ENCODE results near the gene LHFPL3.

LHFPL3 gene

GRCh38 chr7:104836976-104837375 lies 508.6 kb downstream of the LHFPL3 start:
- no peak for TF ChIP-seq CTCF (IDR thresholded peaks at IDR 0.05; ENCODE audit: extremely low read depth, insufficient read depth, missing control alignments)
- in situ Hi-C loops (cut with MboI; ENCODE audit: low pct_unique_long_range_greater_than_20kb, low sequenced_read_pairs, unreplicated experiment): no loop called here
- no peak for DNase-seq (ENCODE audit: low spot score)

DNA sequence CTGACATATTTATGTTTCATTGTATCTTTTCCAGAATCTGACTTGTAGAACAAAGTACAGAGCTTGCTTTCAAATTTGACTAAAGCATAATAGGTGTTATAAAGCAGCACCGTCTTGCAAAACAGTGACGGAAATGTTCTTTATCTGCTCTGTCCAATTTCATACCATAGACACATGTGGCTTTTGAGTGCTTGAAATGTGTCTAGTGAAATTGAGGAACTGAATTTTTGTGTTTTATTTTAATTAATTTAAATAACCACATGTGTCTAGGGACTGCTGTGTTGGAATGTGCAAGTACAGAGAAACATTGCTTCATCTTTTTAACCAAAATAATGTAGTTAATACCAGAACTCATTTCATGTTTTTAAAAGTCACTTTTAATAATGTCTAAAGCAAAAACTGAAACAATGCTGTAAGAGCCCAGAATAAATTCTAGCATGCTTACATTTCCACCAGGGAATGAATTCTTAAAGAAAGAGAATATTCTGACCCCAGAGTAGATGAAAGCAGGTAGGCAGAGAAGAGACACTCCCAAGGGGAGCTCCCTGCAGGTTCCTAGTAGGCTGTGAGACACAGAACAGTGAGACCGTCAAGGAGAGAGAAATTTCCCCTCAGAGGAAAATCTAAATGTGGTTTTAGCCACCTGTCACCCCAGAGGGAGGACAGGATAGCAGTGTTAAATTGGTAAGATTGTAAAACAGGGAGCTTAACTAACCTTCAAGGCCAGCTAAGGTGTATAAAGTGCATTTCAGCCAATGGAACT lies 510.3 kb downstream of the LHFPL3 start:
- DNase-seq (ENCODE audit: low spot score): no peak
- in situ Hi-C loops (cut with MboI; ENCODE audit: low pct_unique_long_range_greater_than_20kb, low sequenced_read_pairs, unreplicated experiment): no loop called here
- no peak for TF ChIP-seq CTCF (IDR thresholded peaks at IDR 0.05; ENCODE audit: extremely low read depth, insufficient read depth, missing control alignments)

DNA sequence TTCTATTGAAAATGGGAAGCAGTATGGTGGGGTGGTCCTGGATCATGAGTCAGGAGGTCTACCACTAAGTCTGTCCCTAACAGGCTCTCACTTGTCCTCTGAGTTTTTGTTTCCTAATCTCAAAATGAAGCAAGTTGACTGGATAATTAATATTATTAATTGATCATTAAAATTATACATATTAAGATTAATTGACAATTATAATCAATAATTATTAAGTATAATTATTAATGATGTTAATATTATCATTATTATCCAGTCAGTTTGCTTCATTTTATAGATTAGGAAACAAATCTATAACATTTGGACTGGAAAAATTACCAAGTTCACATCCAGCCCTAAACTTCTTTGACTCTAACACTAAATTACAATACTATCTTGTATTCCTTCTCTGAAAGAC lies 511.4 kb downstream of the LHFPL3 start:
- TF ChIP-seq CTCF (IDR thresholded peaks at IDR 0.05; ENCODE audit: extremely low read depth, insufficient read depth, missing control alignments): no peak
- in situ Hi-C loops (cut with MboI; ENCODE audit: low pct_unique_long_range_greater_than_20kb, low sequenced_read_pairs, unreplicated experiment): no loop called here
- DNase-seq (ENCODE audit: low spot score): no peak

DNA sequence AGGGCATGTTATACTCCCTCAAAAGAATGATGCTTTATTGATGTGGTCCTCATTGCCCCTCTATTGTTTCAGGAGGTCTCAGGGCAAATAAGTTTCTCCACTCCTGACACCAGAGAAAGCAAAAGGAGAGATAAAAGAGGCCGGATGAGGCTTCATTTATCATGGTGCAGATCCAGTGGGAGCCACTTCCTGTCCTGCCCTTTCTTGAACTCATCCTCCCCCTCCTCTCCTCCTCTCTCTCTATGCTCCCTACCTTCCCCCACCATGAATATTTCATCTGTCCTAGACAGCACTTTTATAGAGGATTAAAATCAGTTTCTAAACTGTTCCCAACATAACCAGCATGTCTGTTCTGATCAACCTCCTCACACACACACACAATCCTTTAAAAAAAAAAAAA lies 513.4 kb downstream of the LHFPL3 start:
- in situ Hi-C loops (cut with MboI; ENCODE audit: low pct_unique_long_range_greater_than_20kb, low sequenced_read_pairs, unreplicated experiment): no loop called here
- no peak for DNase-seq (ENCODE audit: low spot score)

GRCh38 chr7:104843198-104843597 lies 514.8 kb downstream of the LHFPL3 start:
- in situ Hi-C loops (cut with MboI; ENCODE audit: low pct_unique_long_range_greater_than_20kb, low sequenced_read_pairs, unreplicated experiment): no loop called here
- no peak for DNase-seq (ENCODE audit: low spot score)
- no peak for TF ChIP-seq CTCF (IDR thresholded peaks at IDR 0.05; ENCODE audit: extremely low read depth, insufficient read depth, missing control alignments)

More for the DNA sequence above, 513.4 kb downstream of the LHFPL3 start:
- no peak for TF ChIP-seq CTCF (IDR thresholded peaks at IDR 0.05; ENCODE audit: extremely low read depth, insufficient read depth, missing control alignments)

DNA sequence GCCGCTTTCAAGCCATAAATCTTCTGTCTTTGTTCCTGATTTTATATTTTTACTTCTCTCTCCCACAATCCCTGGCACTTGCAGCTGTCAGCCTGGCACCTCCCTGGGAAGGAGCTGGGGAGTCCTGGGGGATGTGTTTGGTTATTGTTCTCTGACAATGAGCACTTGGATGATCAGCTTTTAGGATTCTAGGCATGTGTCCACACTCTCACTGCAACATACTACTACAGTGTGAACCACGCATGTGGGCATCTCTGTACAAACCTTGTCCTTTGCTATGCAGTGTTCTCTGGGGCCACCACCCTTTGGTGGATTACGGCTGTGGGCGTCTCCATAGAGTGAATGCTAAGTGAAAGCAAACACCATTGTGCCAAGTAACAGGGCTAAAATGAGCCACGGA lies 517.2 kb downstream of the LHFPL3 start:
- no peak for DNase-seq (ENCODE audit: low spot score)
- in situ Hi-C loops (cut with MboI; ENCODE audit: low pct_unique_long_range_greater_than_20kb, low sequenced_read_pairs, unreplicated experiment): no loop called here
- no peak for TF ChIP-seq CTCF (IDR thresholded peaks at IDR 0.05; ENCODE audit: extremely low read depth, insufficient read depth, missing control alignments)

Measured in GM13977 (cell line).